CD4-positive, CD25-positive, alpha-beta regulatory T cell (primary cell): ENCODE results near the gene RGS7. TPM values are rescaled to one million over a fixed set of nuclear protein-coding genes. Genes with fewer than 3 reads are reported as not detected.

Experiments used
- ATAC-seq, 2 donors: fragments of 150-1000 bp; cut with Tn5 transposase; one replicate each; pipeline ENCODE4 v1.10.0; 2021; ENCODE audit warnings: low read depth in 2 of 2, moderate number of reproducible peaks in 2 of 2, moderate library complexity in 1 of 2
- DNase-seq, 3 donors: peaks; one replicate each; pipeline versions ENCODE4 v3.0.0 to v3.0.0-alpha.2; 2012 to 2022; ENCODE audit warnings: mixed read lengths in 1 of 3
- H3K27ac ChIP-seq: one replicate; pipeline ENCODE4 v1.7.0; 2013; ENCODE audit warnings: mild to moderate bottlenecking, low read length; ENCODE audit not compliant: insufficient read depth, poor library complexity, severe bottlenecking
- H3K27me3 ChIP-seq: one replicate; pipeline ENCODE4 v1.7.0; 2013; ENCODE audit warnings: low read length; ENCODE audit not compliant: control insufficient read depth, insufficient read depth
- H3K36me3 ChIP-seq: one replicate; pipeline ENCODE4 v1.7.0; 2013; ENCODE audit warnings: mild to moderate bottlenecking, low read length, moderate library complexity; ENCODE audit not compliant: control insufficient read depth, insufficient read depth
- H3K4me1 ChIP-seq: 2 replicates; pipeline ENCODE4 v1.7.0; 2013; ENCODE audit warnings: mild to moderate bottlenecking, low read length; ENCODE audit not compliant: insufficient read depth, control insufficient read depth, poor library complexity, severe bottlenecking
- H3K4me3 ChIP-seq: one replicate; pipeline ENCODE4 v1.7.0; 2013; ENCODE audit warnings: low read depth, mild to moderate bottlenecking, low read length, moderate library complexity
- H3K9me3 ChIP-seq, 2 experiments: 1 replicate in 1 of 2; 2 replicates in 1 of 2; pipeline ENCODE4 v1.7.0; 2013; ENCODE audit warnings: low read length in 2 of 2, mild to moderate bottlenecking in 1 of 2, moderate library complexity in 1 of 2; ENCODE audit not compliant: control insufficient read depth in 2 of 2
- H3K27ac Mint-ChIP-seq, 3 donors: one replicate each; pipeline ENCODE4 v1.8.0; 2020 to 2022; ENCODE audit warnings: mild to moderate bottlenecking in 3 of 3, mixed read lengths in 3 of 3, moderate library complexity in 2 of 3
- H3K27me3 Mint-ChIP-seq: one replicate; pipeline ENCODE4 v1.8.0; 2022; ENCODE audit warnings: mild to moderate bottlenecking, mixed read lengths
- H3K36me3 Mint-ChIP-seq: one replicate; pipeline ENCODE4 v1.8.0; 2020; ENCODE audit warnings: mixed read lengths
- H3K4me1 Mint-ChIP-seq, 4 donors: one replicate each; pipeline ENCODE4 v1.8.0; 2020 to 2022; ENCODE audit warnings: mixed read lengths in 4 of 4, mild to moderate bottlenecking in 1 of 4
- H3K4me3 Mint-ChIP-seq, 4 donors: one replicate each; pipeline ENCODE4 v1.8.0; 2020 to 2022; ENCODE audit warnings: mild to moderate bottlenecking in 4 of 4, mixed read lengths in 4 of 4, moderate library complexity in 3 of 4
- H3K9me3 Mint-ChIP-seq, 7 donors: one replicate each; pipeline ENCODE4 v1.8.0; 2020 to 2022; ENCODE audit warnings: mixed read lengths in 7 of 7, mild to moderate bottlenecking in 3 of 7, moderate library complexity in 2 of 7
- polyA plus RNA-seq, 4 donors: library from polyadenylated mRNA; unstranded; fragments of 300-500 nt; fragmentation: Illumina TruSeq; gene quantifications; one replicate each; pipeline ENCODE4 v1.2.3, GENCODE V29; 2021
- total RNA-seq: library from RNA; stranded (reverse); gene quantifications from one replicate; pipeline ENCODE4 v1.2.3, GENCODE V29; 2022

RGS7 gene
- total and polyA plus RNA-seq, 5 donors from 2014 or later: not detected

DNA sequence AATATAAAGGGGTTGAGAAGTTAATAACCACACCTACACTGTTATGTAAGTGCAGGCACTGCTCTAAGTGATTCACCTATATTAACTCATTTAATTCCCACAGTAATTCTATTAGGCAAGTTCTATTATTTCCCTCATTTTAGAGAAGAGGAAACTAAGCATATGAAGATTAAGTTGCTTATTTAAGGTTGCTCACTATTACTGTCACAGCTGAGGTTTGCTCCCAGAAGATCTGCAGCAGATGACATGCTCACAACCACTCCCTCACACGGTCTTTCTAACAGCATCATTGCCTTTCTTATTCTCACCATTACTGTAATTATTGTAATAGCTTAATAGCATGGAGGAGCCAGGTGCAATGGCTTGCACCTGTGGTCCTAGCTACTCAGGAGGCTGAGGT, 548.6 kb downstream of the RGS7 start:
- Mint-ChIP-seq H3K9me3 (peaks cover 0 to 7% (median 0%) of the 10 kb centered on the region in 7 donors), H3K36me3 (no peaks in the 10 kb centered on the region), H3K4me1 (no peaks in the 10 kb centered on the region), H3K4me3 (no peak overlapping the region), H3K27ac (no peak overlapping the region), H3K27me3 (no peaks in the 10 kb centered on the region)
- DNase-seq: no peak
- no peaks in the 10 kb centered on the region for H3K36me3 ChIP-seq
- H3K4me1 ChIP-seq: no peaks in the 10 kb centered on the region
- H3K27ac ChIP-seq: no peak overlapping the region
- ATAC-seq: no peak
- H3K27me3 ChIP-seq: no peaks in the 10 kb centered on the region
- no peak overlapping the region for H3K4me3 ChIP-seq
- H3K9me3 ChIP-seq: no peaks in the 10 kb centered on the region

- DNase-seq (no peak), ATAC-seq (no peak)
- no peaks in the 10 kb centered on the region for H3K27me3 Mint-ChIP-seq
- H3K4me1 Mint-ChIP-seq: no peaks in the 10 kb centered on the region
- Histone ChIP-seq H3K4me1 (no peaks in the 10 kb centered on the region), H3K27ac (no peak overlapping the region), H3K27me3 (no peaks in the 10 kb centered on the region), H3K9me3 (no peaks in the 10 kb centered on the region), H3K4me3 (no peak overlapping the region), H3K36me3 (no peaks in the 10 kb centered on the region)
- no peak overlapping the region for H3K27ac Mint-ChIP-seq
- peaks cover 0 to 4% (median 0%) of the 10 kb centered on the region in 7 donors for H3K9me3 Mint-ChIP-seq
- no peaks in the 10 kb centered on the region for H3K36me3 Mint-ChIP-seq
- no peak overlapping the region for H3K4me3 Mint-ChIP-seq
Observed at GRCh38 chr1:240806200-240806745, 550.7 kb downstream of the RGS7 start.

GRCh38 chr1:240804475-240804874, 552.5 kb downstream of the RGS7 start:
- no peaks in the 10 kb centered on the region for H3K4me1 ChIP-seq
- H3K27me3 Mint-ChIP-seq: no peaks in the 10 kb centered on the region
- no peaks in the 10 kb centered on the region for H3K9me3 ChIP-seq
- no peak for ATAC-seq
- no peaks in the 10 kb centered on the region for H3K36me3 Mint-ChIP-seq
- no peaks in the 10 kb centered on the region for H3K4me1 Mint-ChIP-seq
- H3K9me3 Mint-ChIP-seq: peaks cover 0 to 2% (median 1%) of the 10 kb centered on the region in 7 donors
- no peak overlapping the region for H3K27ac Mint-ChIP-seq
- no peaks in the 10 kb centered on the region for H3K36me3 ChIP-seq
- no peak overlapping the region for H3K27ac ChIP-seq
- H3K4me3 ChIP-seq: no peak overlapping the region
- H3K27me3 ChIP-seq: no peaks in the 10 kb centered on the region
- no peak for DNase-seq
- no peak overlapping the region for H3K4me3 Mint-ChIP-seq

DNA sequence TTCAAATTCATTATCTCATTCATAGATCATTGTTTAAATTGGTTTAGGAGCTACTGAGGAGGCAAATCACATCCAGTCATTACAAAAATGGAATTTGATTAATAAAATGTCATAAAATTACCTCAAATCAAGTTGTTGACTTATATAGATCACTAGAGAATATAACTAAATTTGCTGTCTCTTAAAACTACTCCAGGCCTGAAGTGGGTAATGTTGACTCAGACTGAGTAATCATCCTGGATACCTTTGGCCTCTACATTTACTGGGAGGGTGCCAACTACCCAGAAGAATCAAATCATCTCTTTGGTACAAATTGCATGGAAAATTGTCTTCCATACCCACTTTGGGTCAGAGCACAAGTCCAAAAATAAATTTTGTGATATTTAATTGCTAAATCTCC, 553.9 kb downstream of the RGS7 start:
- H3K27ac ChIP-seq: no peak overlapping the region
- H3K27me3 Mint-ChIP-seq: no peaks in the 10 kb centered on the region
- ATAC-seq: no peak
- H3K4me3 ChIP-seq: no peak overlapping the region
- no peaks in the 10 kb centered on the region for H3K9me3 ChIP-seq
- H3K9me3 Mint-ChIP-seq: peaks cover 0 to 6% (median 1%) of the 10 kb centered on the region in 7 donors
- DNase-seq: no peak
- no peaks in the 10 kb centered on the region for H3K36me3 Mint-ChIP-seq
- no peaks in the 10 kb centered on the region for H3K36me3 ChIP-seq
- no peak overlapping the region for H3K27ac Mint-ChIP-seq
- H3K27me3 ChIP-seq: no peaks in the 10 kb centered on the region
- H3K4me1 ChIP-seq: no peaks in the 10 kb centered on the region
- no peak overlapping the region for H3K4me3 Mint-ChIP-seq
- H3K4me1 Mint-ChIP-seq: no peaks in the 10 kb centered on the region

GRCh38 chr1:240802271-240802670, 554.7 kb downstream of the RGS7 start:
- H3K27ac Mint-ChIP-seq: no peak overlapping the region
- no peak for ATAC-seq

GRCh38 chr1:240801442-240801841, 555.6 kb downstream of the RGS7 start:
- Histone ChIP-seq H3K36me3 (no peaks in the 10 kb centered on the region), H3K4me1 (no peaks in the 10 kb centered on the region), H3K9me3 (no peaks in the 10 kb centered on the region), H3K4me3 (no peak overlapping the region), H3K27ac (no peak overlapping the region), H3K27me3 (no peaks in the 10 kb centered on the region)
- Mint-ChIP-seq H3K9me3 (peaks cover 0 to 6% (median 0%) of the 10 kb centered on the region in 7 donors), H3K27me3 (no peaks in the 10 kb centered on the region), H3K27ac (no peak overlapping the region), H3K4me3 (no peak overlapping the region), H3K36me3 (no peaks in the 10 kb centered on the region), H3K4me1 (no peaks in the 10 kb centered on the region)
- no peak for ATAC-seq
- DNase-seq: no peak

More at GRCh38 chr1:240802271-240802670, 554.7 kb downstream of the RGS7 start:
- H3K36me3 ChIP-seq: no peaks in the 10 kb centered on the region
- H3K4me1 ChIP-seq: no peaks in the 10 kb centered on the region
- H3K9me3 ChIP-seq: no peaks in the 10 kb centered on the region
- no peak for DNase-seq
- Mint-ChIP-seq H3K4me1 (no peaks in the 10 kb centered on the region), H3K27me3 (no peaks in the 10 kb centered on the region), H3K36me3 (no peaks in the 10 kb centered on the region), H3K4me3 (no peak overlapping the region), H3K9me3 (peaks cover 0 to 6% (median 0%) of the 10 kb centered on the region in 7 donors)
- no peak overlapping the region for H3K27ac ChIP-seq
- no peaks in the 10 kb centered on the region for H3K27me3 ChIP-seq
- no peak overlapping the region for H3K4me3 ChIP-seq

- H3K4me3 ChIP-seq: no peak overlapping the region
- DNase-seq: no peak
- H3K36me3 ChIP-seq: no peaks in the 10 kb centered on the region
- no peaks in the 10 kb centered on the region for H3K9me3 ChIP-seq
- Mint-ChIP-seq H3K27me3 (no peaks in the 10 kb centered on the region), H3K36me3 (no peaks in the 10 kb centered on the region), H3K27ac (no peak overlapping the region), H3K9me3 (peaks cover 0 to 6% (median 0%) of the 10 kb centered on the region in 7 donors), H3K4me1 (no peaks in the 10 kb centered on the region), H3K4me3 (no peak overlapping the region)
- no peak overlapping the region for H3K27ac ChIP-seq
- H3K27me3 ChIP-seq: no peaks in the 10 kb centered on the region
- ATAC-seq: no peak
- no peaks in the 10 kb centered on the region for H3K4me1 ChIP-seq
Observed at GRCh38 chr1:240800291-240800690, 556.7 kb downstream of the RGS7 start.

DNA sequence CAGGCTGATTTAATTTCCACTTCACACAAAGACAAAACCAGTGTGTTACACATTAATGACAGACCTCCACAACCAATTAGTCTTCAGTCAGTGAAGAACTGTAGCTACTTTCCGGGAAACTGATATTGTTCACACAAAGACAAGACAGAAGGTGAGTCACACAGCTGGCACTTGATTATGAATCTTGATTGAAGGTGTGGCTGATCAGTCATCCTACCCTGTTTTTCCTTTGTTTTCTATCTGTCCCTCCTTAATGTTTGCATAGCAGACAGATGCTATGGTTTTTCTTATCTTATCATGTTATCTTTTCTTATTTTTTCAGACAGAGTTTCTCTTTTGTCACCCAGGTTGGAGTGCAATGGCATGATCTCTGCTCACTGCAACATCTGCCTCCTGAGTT, 560.0 kb downstream of the RGS7 start:
- peaks cover 0 to 9% (median 2%) of the 10 kb centered on the region in 7 donors for H3K9me3 Mint-ChIP-seq
- DNase-seq (no peak), ATAC-seq (no peak)
- Histone ChIP-seq H3K27me3 (no peaks in the 10 kb centered on the region), H3K9me3 (peaks cover 0 to 3% of the 10 kb centered on the region in 2 experiments), H3K27ac (no peak overlapping the region), H3K36me3 (no peaks in the 10 kb centered on the region), H3K4me1 (no peaks in the 10 kb centered on the region), H3K4me3 (no peak overlapping the region)
- no peaks in the 10 kb centered on the region for H3K36me3 Mint-ChIP-seq
- H3K4me3 Mint-ChIP-seq: no peak overlapping the region
- H3K27ac Mint-ChIP-seq: no peak overlapping the region
- H3K4me1 Mint-ChIP-seq: no peaks in the 10 kb centered on the region
- no peaks in the 10 kb centered on the region for H3K27me3 Mint-ChIP-seq
